ENCODE results near the gene MCTP1. TPM values are rescaled to one million over a fixed set of nuclear protein-coding genes. Genes with fewer than 3 reads are reported as not detected.

Gene MCTP1
- total RNA-seq, 4 donors from 2014 or later, result 44.7 to 88.7 (median 74.3) TPM

- no peak for TF ChIP-seq CTCF (IDR thresholded peaks at IDR 0.05; ENCODE audit: low read depth)
Observed at GRCh38 chr5:94890907-94891306, 394.0 kb downstream of the MCTP1 start.

GRCh38 chr5:94888674-94889073, 396.2 kb downstream of the MCTP1 start:
- no peak for TF ChIP-seq CTCF (IDR thresholded peaks at IDR 0.05; ENCODE audit: low read depth)

GRCh38 chr5:94885931-94886330, 399.0 kb downstream of the MCTP1 start:
- TF ChIP-seq CTCF (IDR thresholded peaks at IDR 0.05; ENCODE audit: low read depth), result no peak

GRCh38 chr5:94884311-94884710, 400.6 kb downstream of the MCTP1 start:
- no peak for TF ChIP-seq CTCF (IDR thresholded peaks at IDR 0.05; ENCODE audit: low read depth)

GRCh38 chr5:94872526-94872925, 412.4 kb downstream of the MCTP1 start:
- no peak for TF ChIP-seq CTCF (IDR thresholded peaks at IDR 0.05; ENCODE audit: low read depth)

GRCh38 chr5:94870511-94871183, 414.2 kb downstream of the MCTP1 start:
- TF ChIP-seq CTCF (IDR thresholded peaks at IDR 0.05; ENCODE audit: low read depth), result no peak

- TF ChIP-seq CTCF (IDR thresholded peaks at IDR 0.05; ENCODE audit: low read depth), result no peak
Observed at GRCh38 chr5:94869921-94870320, 415.0 kb downstream of the MCTP1 start.
